ENCODE results near the gene MRPL30.
"Not testable (repeated sequence)": the region's sequence is repeated elsewhere in the genome, so short reads cannot be mapped to it uniquely, and the experiment has no call there.

The MRPL30 gene

GRCh38 chr2:99180755-99181623 is at the start of gene MRPL30, which contains the start of gene MITD1:
TSS of gene MRPL30 (plus strand) at chr2:99181184. CDS start at chr2:99186204, 5,020 bp downstream.
TSS of gene MITD1 (minus strand) at chr2:99181058. CDS start at chr2:99180981, 77 bp downstream.
- peak; percentile 85 to 89 for DNase-seq

- not testable (repeated sequence) for DNase-seq
Measured at GRCh38 chr2:99135044-99135556, 45.9 kb upstream of the MRPL30 start.

- no peak for DNase-seq
Measured at GRCh38 chr2:99139003-99139402, 42.0 kb upstream of the MRPL30 start.

- DNase-seq = no peak
Measured at GRCh38 chr2:99140056-99140859, 40.7 kb upstream of the MRPL30 start.

GRCh38 chr2:99140860-99141109 is 40.2 kb upstream of the MRPL30 start:
- no peak for DNase-seq

- DNase-seq = peak; percentile 98 to 99
Measured at GRCh38 chr2:99141110-99142108, 39.6 kb upstream of the MRPL30 start, which contains the start of gene C2orf15. TSS of gene C2orf15 (plus strand) at chr2:99141707. CDS start at chr2:99150559, 8,852 bp downstream.

- no peak for DNase-seq
Measured at GRCh38 chr2:99150706-99151105, 30.3 kb upstream of the MRPL30 start.

GRCh38 chr2:99152199-99152895 is 28.6 kb upstream of the MRPL30 start:
- DNase-seq = no peak

GRCh38 chr2:99153921-99154604 is 26.9 kb upstream of the MRPL30 start:
- no peak for DNase-seq

GRCh38 chr2:99154643-99155536 is 26.1 kb upstream of the MRPL30 start, which contains the start of the genes LIPT1 and TSGA10:
TSS of gene LIPT1 (plus strand) at chr2:99154967. CDS start at chr2:99161958, 6,991 bp downstream.
TSS of gene TSGA10 (minus strand) at chr2:99154942. CDS start at chr2:99109439, 45,503 bp downstream.
- peak; percentile 88 to 91 for DNase-seq

GRCh38 chr2:99156891-99157290 is 24.1 kb upstream of the MRPL30 start:
- DNase-seq = no peak

GRCh38 chr2:99158599-99158998 is 22.4 kb upstream of the MRPL30 start:
- DNase-seq = no peak

GRCh38 chr2:99159594-99159993 is 21.4 kb upstream of the MRPL30 start:
- DNase-seq = no peak

- DNase-seq = no peak
Measured at GRCh38 chr2:99166218-99166617, 14.8 kb upstream of the MRPL30 start.

GRCh38 chr2:99169534-99169933 is 11.4 kb upstream of the MRPL30 start:
- no peak for DNase-seq

GRCh38 chr2:99171377-99172140 is 9.4 kb upstream of the MRPL30 start:
- DNase-seq = no peak

- no peak for DNase-seq
Measured at GRCh38 chr2:99181624-99182000, 628 bp downstream of the MRPL30 start.

- no peak for DNase-seq
Measured at GRCh38 chr2:99183025-99183424, 2.0 kb downstream of the MRPL30 start.

GRCh38 chr2:99184811-99185210 is 3.8 kb downstream of the MRPL30 start:
- no peak for DNase-seq
